Central memory CD8-positive, alpha-beta T cell (primary cell): Measurements from ENCODE around the gene CD8B.
"Not testable (repeated sequence)": the region's sequence is repeated elsewhere in the genome, so short reads cannot be mapped to it uniquely, and the experiment has no call there.

Experiments used
- ATAC-seq: fragments of 150-1000 bp; cut with Tn5 transposase; replicated peaks from 2 replicates; pipeline ENCODE4 v1.10.0; 2022; ENCODE audit warnings: mild to moderate bottlenecking, moderate FRiP score, moderate number of reproducible peaks; ENCODE audit not compliant: poor library complexity, severe bottlenecking; ENCODE audit errors: extremely low read depth
- DNase-seq, 2 donors: peaks; one replicate each; pipeline ENCODE4 v3.0.0; 2021; ENCODE audit warnings: low spot score in 2 of 2
- H3K27ac Mint-ChIP-seq: one replicate; pipeline ENCODE4 v1.8.0; 2022; ENCODE audit warnings: low read depth, mild to moderate bottlenecking, moderate library complexity, mixed read lengths
- H3K27me3 Mint-ChIP-seq: one replicate; pipeline ENCODE4 v1.8.0; 2022; ENCODE audit warnings: mixed read lengths
- H3K36me3 Mint-ChIP-seq: one replicate; pipeline ENCODE4 v1.8.0; 2022; ENCODE audit warnings: mild to moderate bottlenecking, moderate library complexity, mixed read lengths; ENCODE audit not compliant: insufficient read depth
- H3K4me1 Mint-ChIP-seq: one replicate; pipeline ENCODE4 v1.8.0; 2022; ENCODE audit warnings: mixed read lengths
- H3K4me3 Mint-ChIP-seq: one replicate; pipeline ENCODE4 v1.8.0; 2022; ENCODE audit warnings: mild to moderate bottlenecking, moderate library complexity, mixed read lengths
- H3K9me3 Mint-ChIP-seq: one replicate; pipeline ENCODE4 v1.8.0; 2022; ENCODE audit warnings: mixed read lengths

The CD8B gene

GRCh38 chr2:86861628-86862379, at the start of gene CD8B:
CD8B (minus strand) TSS chr2:86861886; CDS start chr2:86861865, 21 bp downstream.
- H3K4me3 Mint-ChIP-seq, result peak within 1 kb of the TSS; percentile 89
- DNase-seq, H3K9me3 Mint-ChIP-seq, H3K27me3 Mint-ChIP-seq: not testable (repeated sequence)
- H3K36me3 Mint-ChIP-seq, result peaks cover 15% of the 10 kb centered on the region
- peak; percentile 39 for ATAC-seq
- peak within 1 kb of the TSS; percentile 89 for H3K27ac Mint-ChIP-seq
- peaks cover 13% of the 10 kb centered on the region for H3K4me1 Mint-ChIP-seq

- not testable (repeated sequence) for H3K27ac Mint-ChIP-seq, H3K4me1 Mint-ChIP-seq, H3K27me3 Mint-ChIP-seq, H3K36me3 Mint-ChIP-seq, H3K4me3 Mint-ChIP-seq, H3K9me3 Mint-ChIP-seq, ATAC-seq, DNase-seq
These were observed 44.2 kb upstream of the CD8B start for GRCh38 chr2:86905868-86906267.

- not testable (repeated sequence) for H3K36me3 Mint-ChIP-seq, H3K27ac Mint-ChIP-seq, H3K27me3 Mint-ChIP-seq, H3K4me3 Mint-ChIP-seq, ATAC-seq, H3K9me3 Mint-ChIP-seq, H3K4me1 Mint-ChIP-seq, DNase-seq
These were observed 39.0 kb upstream of the CD8B start for GRCh38 chr2:86900687-86901086.

- not testable (repeated sequence) for H3K27ac Mint-ChIP-seq, DNase-seq, H3K4me1 Mint-ChIP-seq, ATAC-seq, H3K4me3 Mint-ChIP-seq, H3K9me3 Mint-ChIP-seq, H3K36me3 Mint-ChIP-seq, H3K27me3 Mint-ChIP-seq
These were observed 24.3 kb upstream of the CD8B start for GRCh38 chr2:86886026-86886425.

GRCh38 chr2:86882865-86883264, 21.2 kb upstream of the CD8B start:
- H3K36me3 Mint-ChIP-seq, ATAC-seq, H3K4me1 Mint-ChIP-seq, H3K27me3 Mint-ChIP-seq, H3K27ac Mint-ChIP-seq, H3K9me3 Mint-ChIP-seq, DNase-seq, H3K4me3 Mint-ChIP-seq: not testable (repeated sequence)

GRCh38 chr2:86882118-86882665, 20.5 kb upstream of the CD8B start:
- not testable (repeated sequence) for H3K4me1 Mint-ChIP-seq, H3K27me3 Mint-ChIP-seq, H3K9me3 Mint-ChIP-seq, H3K4me3 Mint-ChIP-seq, H3K36me3 Mint-ChIP-seq, ATAC-seq, DNase-seq, H3K27ac Mint-ChIP-seq

GRCh38 chr2:86878986-86879385, 17.3 kb upstream of the CD8B start:
- not testable (repeated sequence) for H3K4me1 Mint-ChIP-seq, H3K36me3 Mint-ChIP-seq, H3K4me3 Mint-ChIP-seq, H3K9me3 Mint-ChIP-seq, DNase-seq, H3K27me3 Mint-ChIP-seq, ATAC-seq, H3K27ac Mint-ChIP-seq

- not testable (repeated sequence) for H3K4me1 Mint-ChIP-seq, H3K4me3 Mint-ChIP-seq, H3K27me3 Mint-ChIP-seq, ATAC-seq, H3K9me3 Mint-ChIP-seq, DNase-seq, H3K36me3 Mint-ChIP-seq, H3K27ac Mint-ChIP-seq
These were observed 9.3 kb upstream of the CD8B start for GRCh38 chr2:86870941-86871340.

GRCh38 chr2:86868895-86869468, 7.3 kb upstream of the CD8B start:
- not testable (repeated sequence) for H3K4me1 Mint-ChIP-seq, H3K27me3 Mint-ChIP-seq, H3K9me3 Mint-ChIP-seq, DNase-seq, ATAC-seq, H3K27ac Mint-ChIP-seq, H3K4me3 Mint-ChIP-seq, H3K36me3 Mint-ChIP-seq

GRCh38 chr2:86862380-86862703, 656 bp upstream of the CD8B start:
- H3K27ac Mint-ChIP-seq, DNase-seq, H3K9me3 Mint-ChIP-seq, H3K27me3 Mint-ChIP-seq: not testable (repeated sequence)
- peak overlapping the region; percentile 89 for H3K4me3 Mint-ChIP-seq
- peak; percentile 61 for ATAC-seq
- H3K4me1 Mint-ChIP-seq, result peaks cover 13% of the 10 kb centered on the region
- peaks cover 11% of the 10 kb centered on the region for H3K36me3 Mint-ChIP-seq

GRCh38 chr2:86861175-86861574, 511 bp downstream of the CD8B start:
- not testable (repeated sequence) for H3K27me3 Mint-ChIP-seq, DNase-seq, H3K9me3 Mint-ChIP-seq
- ATAC-seq, result peak; percentile 37
- Mint-ChIP-seq H3K27ac (peak overlapping the region; percentile 89), H3K4me3 (peak overlapping the region; percentile 89), H3K4me1 (peaks cover 13% of the 10 kb centered on the region), H3K36me3 (peaks cover 15% of the 10 kb centered on the region)

- peak overlapping the region; percentile 89 for H3K27ac Mint-ChIP-seq
- peaks cover 18% of the 10 kb centered on the region for H3K4me1 Mint-ChIP-seq
- H3K36me3 Mint-ChIP-seq, result peaks cover 18% of the 10 kb centered on the region
- ATAC-seq, H3K9me3 Mint-ChIP-seq, H3K27me3 Mint-ChIP-seq, DNase-seq: not testable (repeated sequence)
- peak overlapping the region; percentile 89 for H3K4me3 Mint-ChIP-seq
These were observed 1.1 kb downstream of the CD8B start for GRCh38 chr2:86860573-86860972.

GRCh38 chr2:86857688-86858087, 4.0 kb downstream of the CD8B start:
- not testable (repeated sequence) for ATAC-seq, H3K9me3 Mint-ChIP-seq, DNase-seq, H3K27me3 Mint-ChIP-seq
- Mint-ChIP-seq H3K27ac (peak overlapping the region; percentile 77), H3K4me1 (peaks cover 18% of the 10 kb centered on the region), H3K4me3 (peak overlapping the region; percentile 89), H3K36me3 (peaks cover 29% of the 10 kb centered on the region)
